GM18951 (cell line): ENCODE measurements around the gene NIT1.
A peak's percentile ranks its signal among the peaks of the same experiment; 100 is the strongest.

Source experiments
- POLR2A ChIP-seq: IDR thresholded peaks from 4 replicates; pipeline ENCODE4 v1.6.1; 2011; ENCODE audit warnings: mild to moderate bottlenecking; ENCODE audit not compliant: insufficient read length, insufficient read depth; ENCODE audit errors: extremely low read depth
- in situ Hi-C: fragments of 300-500 bp; cut with MboI; formaldehyde crosslinking; loops from one replicate; pipeline ENCODE4 v1.12.0; 2022; ENCODE audit warnings: low sequenced_read_pairs, mixed read lengths, inconsistent platforms; ENCODE audit not compliant: unreplicated experiment

Gene NIT1

GRCh38 chr1:161117759-161118581 is at the start of gene NIT1, which contains the start of gene PFDN2:
Gene NIT1 (plus strand): TSS chr1:161118105. CDS start chr1:161118177, 72 bp downstream.
Gene PFDN2 (minus strand): TSS chr1:161118037. CDS start chr1:161118026, 11 bp downstream.
- in situ Hi-C loops, result no loop called here
- TF ChIP-seq POLR2A, result peak; percentile 94

- TF ChIP-seq POLR2A, result no peak
- in situ Hi-C loops, result no loop called here
These were observed 49.3 kb upstream of the NIT1 start for GRCh38 chr1:161068306-161069234.

GRCh38 chr1:161069241-161069640 is 48.7 kb upstream of the NIT1 start:
- in situ Hi-C loops, result no loop called here
- TF ChIP-seq POLR2A, result no peak

- peak; percentile 83 for TF ChIP-seq POLR2A
- in situ Hi-C loops, result no loop called here
These were observed 48.1 kb upstream of the NIT1 start, which contains the start of gene ARHGAP30 for GRCh38 chr1:161069731-161070270. Gene ARHGAP30 (minus strand): TSS chr1:161069891. CDS start chr1:161069624, 267 bp downstream.

- in situ Hi-C loops, result no loop called here
- TF ChIP-seq POLR2A, result no peak
These were observed 47.1 kb upstream of the NIT1 start for GRCh38 chr1:161070761-161071160.

GRCh38 chr1:161071886-161072371 is 46.0 kb upstream of the NIT1 start:
- no peak for TF ChIP-seq POLR2A
- in situ Hi-C loops, result no loop called here

GRCh38 chr1:161072751-161073449 is 45.0 kb upstream of the NIT1 start:
- in situ Hi-C loops, result no loop called here
- TF ChIP-seq POLR2A, result no peak

- in situ Hi-C loops, result no loop called here
- TF ChIP-seq POLR2A, result no peak
These were observed 44.3 kb upstream of the NIT1 start for GRCh38 chr1:161073474-161074121.

- TF ChIP-seq POLR2A, result no peak
- in situ Hi-C loops, result no loop called here
These were observed 43.1 kb upstream of the NIT1 start for GRCh38 chr1:161074676-161075368.

GRCh38 chr1:161076410-161076809 is 41.5 kb upstream of the NIT1 start:
- TF ChIP-seq POLR2A, result no peak
- in situ Hi-C loops, result no loop called here

- no peak for TF ChIP-seq POLR2A
- in situ Hi-C loops, result no loop called here
These were observed 40.5 kb upstream of the NIT1 start for GRCh38 chr1:161077426-161077825.
